Subcutaneous adipose tissue (tissue), 4 donors: ENCODE data around the gene POP4. TPM values are rescaled to one million over a fixed set of nuclear protein-coding genes. Genes with fewer than 3 reads are reported as not detected.

ENCODE experiments used
- total RNA-seq, 4 donors: library from RNA; depleted of rRNA; stranded (reverse); fragments of >200 nt; gene quantifications; one replicate each; pipeline ENCODE4 v1.1.0, GENCODE V29; 2016
- TF ChIP-seq, protein P1 (sequence below): fragments of 450-650 bp; IDR thresholded peaks from one replicate; pipeline ENCODE4 v1.5.1; 2016; ENCODE audit warnings: low read depth, mild to moderate bottlenecking, control low read depth, antibody characterized with exemption, moderate library complexity

POP4 gene
- total RNA-seq, 4 donors from 2014 or later: 44.4 to 72.7 (median 65.1) TPM

DNA sequence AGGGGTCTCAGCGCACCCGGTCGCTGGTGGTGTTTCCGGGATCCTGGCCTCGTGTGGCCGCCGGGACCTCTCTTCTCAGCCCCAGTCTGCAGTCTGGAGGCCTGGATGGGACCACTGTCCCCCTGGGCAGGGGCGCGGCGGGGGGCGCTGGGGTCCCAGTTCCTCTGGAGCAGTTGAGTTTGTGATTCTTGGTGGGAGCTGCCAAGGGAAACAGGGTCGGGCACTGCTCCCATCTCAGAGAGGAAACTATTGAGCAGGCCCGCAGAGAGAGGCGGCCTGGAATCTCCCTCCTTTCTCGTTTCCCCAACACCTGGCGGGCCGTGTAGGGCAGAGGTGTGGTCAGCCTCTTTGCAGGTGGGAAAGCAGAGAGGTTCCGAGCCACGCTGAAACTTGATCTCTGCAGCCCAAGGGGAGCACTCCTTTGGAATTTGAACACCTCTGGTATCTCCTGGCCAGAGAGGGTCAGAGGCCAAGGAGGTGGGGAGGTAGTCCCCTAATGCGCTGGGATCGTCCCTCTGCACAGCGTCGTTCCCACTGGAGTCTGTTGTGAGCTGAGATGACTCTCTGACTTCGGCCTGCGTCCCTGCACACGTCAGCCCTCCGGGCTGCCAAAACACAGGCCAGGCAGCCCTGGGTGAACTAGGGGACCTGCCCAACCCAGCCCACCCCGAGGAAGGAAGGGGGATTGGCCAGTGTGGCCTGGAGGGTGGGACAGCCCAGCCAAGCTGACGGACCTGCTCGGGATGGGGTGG, 59.9 kb downstream of the POP4 start:
- TF ChIP-seq, protein P1, sequence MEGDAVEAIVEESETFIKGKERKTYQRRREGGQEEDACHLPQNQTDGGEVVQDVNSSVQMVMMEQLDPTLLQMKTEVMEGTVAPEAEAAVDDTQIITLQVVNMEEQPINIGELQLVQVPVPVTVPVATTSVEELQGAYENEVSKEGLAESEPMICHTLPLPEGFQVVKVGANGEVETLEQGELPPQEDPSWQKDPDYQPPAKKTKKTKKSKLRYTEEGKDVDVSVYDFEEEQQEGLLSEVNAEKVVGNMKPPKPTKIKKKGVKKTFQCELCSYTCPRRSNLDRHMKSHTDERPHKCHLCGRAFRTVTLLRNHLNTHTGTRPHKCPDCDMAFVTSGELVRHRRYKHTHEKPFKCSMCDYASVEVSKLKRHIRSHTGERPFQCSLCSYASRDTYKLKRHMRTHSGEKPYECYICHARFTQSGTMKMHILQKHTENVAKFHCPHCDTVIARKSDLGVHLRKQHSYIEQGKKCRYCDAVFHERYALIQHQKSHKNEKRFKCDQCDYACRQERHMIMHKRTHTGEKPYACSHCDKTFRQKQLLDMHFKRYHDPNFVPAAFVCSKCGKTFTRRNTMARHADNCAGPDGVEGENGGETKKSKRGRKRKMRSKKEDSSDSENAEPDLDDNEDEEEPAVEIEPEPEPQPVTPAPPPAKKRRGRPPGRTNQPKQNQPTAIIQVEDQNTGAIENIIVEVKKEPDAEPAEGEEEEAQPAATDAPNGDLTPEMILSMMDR: no peak

Other genes starting within 250 kb of the POP4 start
- gene VSTM2B, start 80.3 kb upstream of the POP4 start, total RNA-seq: not detected
- 10 to 100 TPM; 18.1 to 51.6 (median 34.9) TPM for gene PLEKHF1, start 59.2 kb downstream of the POP4 start, total RNA-seq
- 100 to 1,000 TPM; 118 to 324 (median 167) TPM for gene C19orf12, start 109.0 kb downstream of the POP4 start, total RNA-seq
- 1 to 10 TPM; 1.1 to 2.7 (median 2.1) TPM for gene CCNE1, start 205.7 kb downstream of the POP4 start, total RNA-seq